A549 (cell line): ENCODE results near the gene PGM1. TPM values are rescaled to one million over a fixed set of nuclear protein-coding genes. Genes with fewer than 3 reads are reported as not detected.
A peak's percentile ranks its signal among the peaks of the same experiment; 100 is the strongest.

Source experiments
- ATAC-seq, 2 experiments: fragments of 200-7000 bp in 1 of 2; fragments of >200 bp in 1 of 2; cut with Nextera tagmentation in 1 of 2; cut with Tn5 transposase in 1 of 2; 3 replicates each; pipeline versions ENCODE4 v1.8.0 to v1.9.1; 2018 to 2020; ENCODE audit warnings: mild to moderate bottlenecking in 1 of 2, moderate library complexity in 1 of 2
- CTCF ChIA-PET: fragments of 300-600 bp; sonication (Branson Sonifier 250); formaldehyde crosslinking; extraction: SDS; loops from one replicate; lab custom pipeline; 2021; ENCODE audit warnings: antibody characterized with exemption, inconsistent platforms; lab: Yijun Ruan, JAX
- POLR2A ChIA-PET: fragments of 350-600 bp; formaldehyde crosslinking; extraction: SDS; loops from one replicate; lab custom pipeline; 2021; ENCODE audit warnings: antibody characterized with exemption, inconsistent platforms; lab: Yijun Ruan, JAX
- DNase-seq, 2 experiments: peaks; one replicate each; pipeline versions ENCODE4 v3.0.0 to v3.0.0-alpha.2; 2011 to 2016; ENCODE audit warnings: low read depth in 1 of 2, low spot score in 1 of 2
- FAIRE-seq: peaks from 2 replicates; lab custom pipeline; 2011; peaks lifted over from hg19 to GRCh38; lab: Jason Lieb, UNC
- H3K27ac ChIP-seq, 2 experiments: fragments of >200 bp; sonication (Bioruptor Twin); formaldehyde crosslinking; 3 replicates each; pipeline ENCODE4 v1.5.1; 2016 to 2017
- H3K4me1 ChIP-seq: fragments of >200 bp; sonication (Bioruptor Twin); formaldehyde crosslinking; 3 replicates; pipeline ENCODE4 v1.6.1; 2016
- H3K4me2 ChIP-seq: fragments of >200 bp; sonication (Bioruptor Twin); formaldehyde crosslinking; 3 replicates; pipeline ENCODE4 v1.6.1; 2016
- H3K4me3 ChIP-seq: fragments of >200 bp; sonication (Bioruptor Twin); formaldehyde crosslinking; 3 replicates; pipeline ENCODE4 v1.5.1; 2016
- H3K9me3 ChIP-seq: fragments of >200 bp; sonication (Bioruptor Twin); formaldehyde crosslinking; 3 replicates; pipeline ENCODE4 v1.6.1; 2016
- BHLHE40 ChIP-seq: IDR thresholded peaks from 2 replicates; pipeline ENCODE4 v1.6.1; 2012; ENCODE audit warnings: low read depth, low read length, inconsistent platforms
- CBX8 ChIP-seq: fragments of 200-600 bp; sonication (generic); IDR thresholded peaks from 2 replicates; pipeline ENCODE4 v1.6.1; 2016
- CHD4 ChIP-seq: fragments of 200-600 bp; sonication (generic); IDR thresholded peaks from 2 replicates; pipeline ENCODE4 v1.6.1; 2016; ENCODE audit warnings: antibody characterized with exemption, mild to moderate bottlenecking, borderline replicate concordance
- EHF ChIP-seq: fragments of 250-450 bp; sonication (Bioruptor Pico); IDR thresholded peaks from 2 replicates; pipeline ENCODE4 v1.5.0; 2020; ENCODE audit warnings: mild to moderate bottlenecking
- ESRRA ChIP-seq: fragments of 150-350 bp; IDR thresholded peaks from 2 replicates; pipeline ENCODE4 v1.6.1; 2014; ENCODE audit warnings: mild to moderate bottlenecking, low read length, borderline replicate concordance
- FOSB ChIP-seq: fragments of 250-450 bp; sonication (Bioruptor Pico); IDR thresholded peaks from 2 replicates; pipeline ENCODE4 v1.5.0; 2020; ENCODE audit warnings: mild to moderate bottlenecking, moderate library complexity
- FOSL2 ChIP-seq, 2 experiments: fragments of 450-650 bp in 1 of 2; fragments of >200 bp in 1 of 2; sonication (Bioruptor Twin) in 1 of 2; formaldehyde crosslinking; IDR thresholded peaks; 2 replicates each; pipeline versions ENCODE4 v1.5.0 to v1.6.1; 2016 to 2020; ENCODE audit warnings: mild to moderate bottlenecking in 1 of 2, moderate library complexity in 1 of 2
- HOXA7 ChIP-seq: fragments of 250-450 bp; sonication (Bioruptor Pico); IDR thresholded peaks from 2 replicates; pipeline ENCODE4 v1.5.0; 2020; ENCODE audit warnings: mild to moderate bottlenecking, moderate library complexity
- HOXB13 ChIP-seq: fragments of 250-450 bp; sonication (Bioruptor Pico); IDR thresholded peaks from 2 replicates; pipeline ENCODE4 v1.5.0; 2020; ENCODE audit warnings: low read depth, mild to moderate bottlenecking, moderate library complexity
- HOXB5 ChIP-seq: fragments of 250-450 bp; sonication (Bioruptor Pico); IDR thresholded peaks from 2 replicates; pipeline ENCODE4 v1.5.0; 2020; ENCODE audit warnings: mild to moderate bottlenecking, moderate library complexity
- MAZ ChIP-seq: fragments of 150-350 bp; IDR thresholded peaks from 2 replicates; pipeline ENCODE4 v1.6.1; 2014; ENCODE audit warnings: antibody characterized with exemption, low read depth, low read length, borderline replicate concordance
- POLR2A ChIP-seq: IDR thresholded peaks from 2 replicates; pipeline ENCODE4 v1.6.1; 2012; ENCODE audit warnings: mild to moderate bottlenecking, low read length
- POLR2AphosphoS2 ChIP-seq: conservative IDR thresholded peaks from 2 replicates; pipeline ENCODE4 v1.6.1; 2012; ENCODE audit warnings: low read length, improper control_type of control experiment, inconsistent platforms
- RAD21 ChIP-seq, 2 experiments: fragments of >200 bp in 1 of 2; sonication (Bioruptor Twin) in 1 of 2; formaldehyde crosslinking in 1 of 2; IDR thresholded peaks in 1 of 2; conservative IDR thresholded peaks in 1 of 2; 2 replicates in 1 of 2; 3 replicates in 1 of 2; pipeline ENCODE4 v1.6.1; 2012 to 2018; ENCODE audit warnings: inconsistent platforms in 1 of 2
- RCOR1 ChIP-seq: fragments of 150-350 bp; IDR thresholded peaks from 2 replicates; pipeline ENCODE4 v1.6.1; 2014; ENCODE audit warnings: antibody characterized with exemption, low read length, low read depth
- RNF2 ChIP-seq: fragments of 200-600 bp; sonication (generic); IDR thresholded peaks from 2 replicates; pipeline ENCODE4 v1.6.1; 2016; ENCODE audit warnings: low read depth, mild to moderate bottlenecking, antibody characterized with exemption, moderate library complexity, borderline replicate concordance
- SMC3 ChIP-seq: fragments of >200 bp; sonication (Bioruptor Twin); formaldehyde crosslinking; IDR thresholded peaks from 3 replicates; pipeline ENCODE4 v1.6.1; 2018; ENCODE audit warnings: inconsistent platforms
- SREBF2 ChIP-seq: fragments of 450-650 bp; IDR thresholded peaks from 2 replicates; pipeline ENCODE4 v1.6.1; 2014; ENCODE audit warnings: mild to moderate bottlenecking, moderate library complexity
- TFCP2L1 ChIP-seq: fragments of 250-450 bp; sonication (Bioruptor Pico); IDR thresholded peaks from 2 replicates; pipeline ENCODE4 v1.5.0; 2021; ENCODE audit warnings: mild to moderate bottlenecking
- ZNF302 ChIP-seq: fragments of 250-450 bp; sonication (Bioruptor Pico); IDR thresholded peaks from 2 replicates; pipeline ENCODE4 v1.9.0; 2021; ENCODE audit warnings: inconsistent platforms, mild to moderate bottlenecking, moderate library complexity
- ZSCAN20 ChIP-seq: fragments of 250-450 bp; sonication (Bioruptor Pico); IDR thresholded peaks from 2 replicates; pipeline ENCODE4 v1.8.0; 2022; ENCODE audit warnings: mild to moderate bottlenecking, moderate library complexity
- WGBS: methylation state at CpG from one replicate; pipeline ENCODE4 v1.1.6; 2017; ENCODE audit errors: missing lambda C conversion rate; 5-methylcytosine and 5-hydroxymethylcytosine counted together
- polyA plus RNA-seq, 4 experiments: library from polyadenylated mRNA; depleted of rRNA in 3 of 4; stranded (reverse); fragments of >200 nt; fragmentation: RNase III in 1 of 4; extraction: RNeasy Plus Mini Kit Qiagen cat#74134 plus additional on column Dnase treatment in 1 of 4; gene quantifications; 2 replicates in 3 of 4; 3 replicates in 1 of 4; pipeline ENCODE4 v1.2.3, GENCODE V29; 2011 to 2017
- TF ChIP-seq, protein P1 (sequence below): fragments of >200 bp; sonication (Bioruptor Twin); formaldehyde crosslinking; IDR thresholded peaks from 2 replicates; pipeline ENCODE4 v1.6.1; 2016
- TF ChIP-seq, protein P2 (sequence below): fragments of 250-450 bp; sonication (Bioruptor Pico); IDR thresholded peaks from 2 replicates; pipeline ENCODE4 v1.5.0; 2021; ENCODE audit warnings: mild to moderate bottlenecking, moderate library complexity, borderline replicate concordance
- TF ChIP-seq, protein P3 (sequence below): IDR thresholded peaks from 2 replicates; pipeline ENCODE4 v1.6.1; 2012; ENCODE audit warnings: low read depth, borderline replicate concordance
- TF ChIP-seq, protein P4 (sequence below): IDR thresholded peaks from 2 replicates; pipeline ENCODE4 v1.6.1; 2012
- TF ChIP-seq, protein P5 (sequence below): fragments of >200 bp; sonication (Bioruptor Twin); formaldehyde crosslinking; IDR thresholded peaks from 3 replicates; pipeline ENCODE4 v1.5.1; 2016

Gene PGM1
- polyA plus RNA-seq, 2 of the 4 experiments (the other 2 are of a cell fraction), result 25.5 to 50.2 TPM

DNA sequence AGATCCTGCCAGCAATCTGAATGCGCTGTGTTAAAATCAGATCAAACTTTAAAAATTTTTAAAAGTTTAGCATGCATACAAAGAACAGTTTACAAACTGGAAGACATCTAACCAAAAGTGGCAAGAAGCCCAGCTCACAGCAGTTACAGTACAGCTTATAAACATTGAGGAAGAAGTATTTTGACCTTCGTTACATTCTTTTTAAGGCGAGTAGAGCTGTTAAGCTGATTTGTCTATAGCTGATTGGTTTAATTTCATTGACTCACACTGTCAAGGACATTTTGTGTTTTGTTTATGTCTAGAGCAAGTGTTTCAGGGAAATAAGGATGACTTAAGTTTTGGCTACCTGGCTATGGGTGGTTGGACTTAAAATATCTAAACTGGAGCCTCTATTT lies 3.0 kb upstream of the PGM1 start:
- DNase-seq (no peak), FAIRE-seq (no peak), ATAC-seq (no peak)
- CTCF ChIA-PET, result no interaction called here
- no peak for TF ChIP-seq POLR2AphosphoS2
- TF ChIP-seq HOXB5 (CRISPR knock-in tag), result no peak
- no peak for TF ChIP-seq FOSB (CRISPR knock-in tag)
- TF ChIP-seq, protein P1, sequence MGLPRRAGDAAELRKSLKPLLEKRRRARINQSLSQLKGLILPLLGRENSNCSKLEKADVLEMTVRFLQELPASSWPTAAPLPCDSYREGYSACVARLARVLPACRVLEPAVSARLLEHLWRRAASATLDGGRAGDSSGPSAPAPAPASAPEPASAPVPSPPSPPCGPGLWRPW, result no peak
- no peak for TF ChIP-seq ZSCAN20 (CRISPR knock-in tag)
- no peak for TF ChIP-seq CHD4
- no peak for TF ChIP-seq RAD21 (conservative IDR thresholded peaks at IDR 0.05 in 1 of 2, IDR thresholded peaks at IDR 0.05 in 1 of 2)
- TF ChIP-seq POLR2A, result no peak
- no peak for TF ChIP-seq ESRRA
- no peak for TF ChIP-seq CBX8
- TF ChIP-seq, protein P2, sequence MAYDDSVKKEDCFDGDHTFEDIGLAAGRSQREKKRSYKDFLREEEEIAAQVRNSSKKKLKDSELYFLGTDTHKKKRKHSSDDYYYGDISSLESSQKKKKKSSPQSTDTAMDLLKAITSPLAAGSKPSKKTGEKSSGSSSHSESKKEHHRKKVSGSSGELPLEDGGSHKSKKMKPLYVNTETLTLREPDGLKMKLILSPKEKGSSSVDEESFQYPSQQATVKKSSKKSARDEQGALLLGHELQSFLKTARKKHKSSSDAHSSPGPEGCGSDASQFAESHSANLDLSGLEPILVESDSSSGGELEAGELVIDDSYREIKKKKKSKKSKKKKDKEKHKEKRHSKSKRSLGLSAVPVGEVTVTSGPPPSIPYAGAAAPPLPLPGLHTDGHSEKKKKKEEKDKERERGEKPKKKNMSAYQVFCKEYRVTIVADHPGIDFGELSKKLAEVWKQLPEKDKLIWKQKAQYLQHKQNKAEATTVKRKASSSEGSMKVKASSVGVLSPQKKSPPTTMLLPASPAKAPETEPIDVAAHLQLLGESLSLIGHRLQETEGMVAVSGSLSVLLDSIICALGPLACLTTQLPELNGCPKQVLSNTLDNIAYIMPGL (CRISPR knock-in tag), result no peak
- TF ChIP-seq, protein P3, sequence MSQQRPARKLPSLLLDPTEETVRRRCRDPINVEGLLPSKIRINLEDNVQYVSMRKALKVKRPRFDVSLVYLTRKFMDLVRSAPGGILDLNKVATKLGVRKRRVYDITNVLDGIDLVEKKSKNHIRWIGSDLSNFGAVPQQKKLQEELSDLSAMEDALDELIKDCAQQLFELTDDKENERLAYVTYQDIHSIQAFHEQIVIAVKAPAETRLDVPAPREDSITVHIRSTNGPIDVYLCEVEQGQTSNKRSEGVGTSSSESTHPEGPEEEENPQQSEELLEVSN, result no peak
- TF ChIP-seq EHF (CRISPR knock-in tag), result no peak
- TF ChIP-seq HOXB13 (CRISPR knock-in tag), result no peak
- Histone ChIP-seq H3K9me3 (no peaks in the 10 kb centered on the region), H3K4me2 (no peak overlapping the region), H3K27ac (no peak overlapping the region), H3K4me3 (no peak overlapping the region), H3K4me1 (peaks cover 9% of the 10 kb centered on the region; the same call in 1 of the 3 replicates)
- 89% methylated on average over 3 of the region's 3 CpGs for WGBS
- POLR2A ChIA-PET, result no interaction called here

DNA sequence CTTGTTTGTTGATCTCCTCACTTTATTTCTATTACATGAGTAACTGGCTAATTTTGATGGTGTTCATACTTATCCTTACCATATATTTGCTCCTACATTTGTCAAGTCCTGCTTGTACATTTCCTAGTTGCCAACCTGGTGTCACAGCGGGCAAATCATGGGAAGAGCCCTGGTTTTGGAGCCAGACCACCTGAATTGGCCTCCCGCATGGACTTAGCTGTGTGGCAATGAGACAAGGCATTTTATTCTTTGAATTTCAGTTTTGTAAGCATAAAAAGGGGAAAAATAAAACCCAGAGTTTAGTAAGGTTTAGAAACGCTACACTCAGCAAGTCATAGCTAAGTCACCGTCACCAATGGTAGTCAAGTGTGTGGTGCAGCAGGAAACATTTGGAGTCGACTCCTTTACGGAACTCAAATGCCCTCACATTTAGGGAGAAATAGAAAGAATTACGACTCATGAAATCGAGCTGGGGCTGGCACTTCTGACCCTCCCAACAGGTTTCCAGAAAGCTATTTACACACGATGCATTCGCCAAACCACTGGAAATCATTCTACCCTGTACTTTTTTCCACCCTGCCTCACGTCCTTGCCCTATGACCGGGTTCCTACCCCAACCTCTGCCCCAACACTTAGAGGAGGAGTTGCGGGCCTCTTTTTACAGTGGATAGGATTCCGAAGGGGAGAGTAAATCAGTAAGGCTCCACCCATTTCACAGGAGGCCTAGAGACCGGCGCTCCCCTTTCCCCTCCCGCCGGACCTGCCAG lies 492 bp upstream of the PGM1 start:
- no peaks in the 10 kb centered on the region for H3K9me3 ChIP-seq
- FAIRE-seq (no peak), DNase-seq (no peak), ATAC-seq (no peak)
- peaks cover 20% of the 10 kb centered on the region for H3K4me1 ChIP-seq
- 57% methylated on average over 14 of the region's 18 CpGs for WGBS
- TF ChIP-seq, protein P4, sequence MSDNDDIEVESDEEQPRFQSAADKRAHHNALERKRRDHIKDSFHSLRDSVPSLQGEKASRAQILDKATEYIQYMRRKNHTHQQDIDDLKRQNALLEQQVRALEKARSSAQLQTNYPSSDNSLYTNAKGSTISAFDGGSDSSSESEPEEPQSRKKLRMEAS, result no peak
- TF ChIP-seq FOSL2 (IDR thresholded peaks at IDR 0.05) (no peak), FOSL2 (CRISPR knock-in tag; IDR thresholded peaks at IDR 0.05) (no peak), SREBF2 (no peak), SMC3 (no peak), HOXA7 (CRISPR knock-in tag) (no peak), ZNF302 (CRISPR knock-in tag) (no peak), MAZ (no peak), BHLHE40 (no peak), TFCP2L1 (CRISPR knock-in tag) (no peak), RCOR1 (no peak), RNF2 (no peak), CBX8 (no peak)
- TF ChIP-seq, protein P1, result no peak
- TF ChIP-seq, protein P2 (CRISPR knock-in tag), result no peak
- TF ChIP-seq, protein P5, sequence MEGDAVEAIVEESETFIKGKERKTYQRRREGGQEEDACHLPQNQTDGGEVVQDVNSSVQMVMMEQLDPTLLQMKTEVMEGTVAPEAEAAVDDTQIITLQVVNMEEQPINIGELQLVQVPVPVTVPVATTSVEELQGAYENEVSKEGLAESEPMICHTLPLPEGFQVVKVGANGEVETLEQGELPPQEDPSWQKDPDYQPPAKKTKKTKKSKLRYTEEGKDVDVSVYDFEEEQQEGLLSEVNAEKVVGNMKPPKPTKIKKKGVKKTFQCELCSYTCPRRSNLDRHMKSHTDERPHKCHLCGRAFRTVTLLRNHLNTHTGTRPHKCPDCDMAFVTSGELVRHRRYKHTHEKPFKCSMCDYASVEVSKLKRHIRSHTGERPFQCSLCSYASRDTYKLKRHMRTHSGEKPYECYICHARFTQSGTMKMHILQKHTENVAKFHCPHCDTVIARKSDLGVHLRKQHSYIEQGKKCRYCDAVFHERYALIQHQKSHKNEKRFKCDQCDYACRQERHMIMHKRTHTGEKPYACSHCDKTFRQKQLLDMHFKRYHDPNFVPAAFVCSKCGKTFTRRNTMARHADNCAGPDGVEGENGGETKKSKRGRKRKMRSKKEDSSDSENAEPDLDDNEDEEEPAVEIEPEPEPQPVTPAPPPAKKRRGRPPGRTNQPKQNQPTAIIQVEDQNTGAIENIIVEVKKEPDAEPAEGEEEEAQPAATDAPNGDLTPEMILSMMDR, result no peak
- H3K4me2 ChIP-seq, result peak overlapping the region; percentile 83
- ChIA-PET POLR2A (no interaction called here), CTCF (interaction anchor here (0.5 to 1.2 kb wide), 2 partner anchors 259 to 654 kb away, joined by 3 to 4 read pairs; no protein-coding TSS in a partner anchor)
- H3K4me3 ChIP-seq, result peak overlapping the region; percentile 96
- peak overlapping the region; percentile 91 to 93 for H3K27ac ChIP-seq
